Stimulated activated naive CD8-positive, alpha-beta T cell treated with anti-CD3 and anti-CD28 coated beads, Interleukin-15, Interleukin-2, amounts not matched to agents 100 U/mL and 50 U/mL, for 24 hours (primary cell): ENCODE data around the gene PTGDR2.

Experiments used
- ATAC-seq: fragments of 150-1000 bp; cut with Tn5 transposase; one replicate; pipeline ENCODE4 v1.10.0; 2021
- DNase-seq: peaks from one replicate; pipeline ENCODE4 v3.0.0; 2021

Gene PTGDR2

GRCh38 chr11:60858731-60859464 lies 3.1 kb upstream of the PTGDR2 start:
- peak; percentile 33 for ATAC-seq
- no peak for DNase-seq

DNA sequence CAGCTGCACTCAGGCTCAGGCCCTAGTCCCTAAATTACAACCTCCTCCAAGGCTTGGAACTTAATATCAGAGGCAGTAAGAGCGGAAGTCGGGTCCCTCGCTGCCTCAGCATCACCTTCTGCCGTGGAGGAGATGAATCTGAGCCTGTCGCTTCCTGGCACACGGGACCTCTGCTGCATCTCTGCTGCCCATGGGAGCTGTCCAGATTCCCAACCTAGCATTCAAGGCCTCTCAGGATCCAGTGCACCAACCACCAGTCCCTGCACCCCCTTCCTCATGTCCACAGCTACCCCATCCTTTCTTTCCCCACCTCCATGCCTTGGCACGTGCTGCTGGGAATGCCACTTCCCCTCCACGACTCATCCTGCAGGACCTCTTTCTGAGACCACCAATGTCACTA lies 2.5 kb upstream of the PTGDR2 start:
- no peak for ATAC-seq
- no peak for DNase-seq

- ATAC-seq = peak; percentile 49
- DNase-seq = no peak
Measured at GRCh38 chr11:60857378-60858232, 1.9 kb upstream of the PTGDR2 start.

DNA sequence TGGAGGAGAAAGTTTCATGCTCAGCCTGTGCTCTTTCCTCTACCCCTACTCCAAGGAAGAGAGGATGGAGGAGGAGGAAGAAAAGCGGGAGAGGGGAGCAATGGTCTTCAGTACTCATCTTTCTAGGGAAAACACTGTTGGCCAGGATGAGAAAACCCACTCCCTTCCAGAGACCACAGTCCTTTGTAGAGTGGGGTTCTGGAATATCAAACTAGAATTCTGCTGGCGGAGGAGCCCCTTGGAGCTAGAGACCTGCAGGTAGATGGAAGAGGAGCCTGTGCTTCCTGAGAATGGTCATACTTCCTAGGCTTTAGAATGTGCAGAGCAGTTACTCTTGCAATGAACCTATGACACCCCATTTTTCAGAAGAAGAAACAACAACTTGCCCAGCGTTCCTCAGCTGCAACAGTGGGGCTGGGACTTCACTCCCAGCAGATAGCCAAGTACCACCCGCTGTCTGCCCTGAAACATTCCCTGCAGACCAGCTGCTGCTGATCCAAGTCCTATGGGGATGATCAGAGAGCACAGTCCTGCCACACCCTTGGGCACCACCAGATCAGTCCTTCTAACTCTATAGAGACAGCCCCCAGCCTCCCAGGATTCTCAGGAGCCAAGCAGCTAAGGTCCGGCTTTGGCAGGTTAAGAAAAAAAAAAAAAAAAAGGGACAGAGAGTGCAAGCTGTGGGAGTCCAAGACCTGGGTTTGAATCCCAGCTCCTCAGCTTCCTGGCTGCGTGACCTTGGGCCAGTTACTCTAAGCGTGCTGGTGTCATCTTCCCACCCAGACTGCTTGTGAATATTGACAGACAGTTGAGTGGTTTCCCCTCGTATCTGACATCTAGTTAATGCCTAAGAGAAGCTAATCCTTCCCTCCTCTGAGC lies 664 bp downstream of the PTGDR2 start:
- ATAC-seq (no peak), DNase-seq (no peak)

DNA sequence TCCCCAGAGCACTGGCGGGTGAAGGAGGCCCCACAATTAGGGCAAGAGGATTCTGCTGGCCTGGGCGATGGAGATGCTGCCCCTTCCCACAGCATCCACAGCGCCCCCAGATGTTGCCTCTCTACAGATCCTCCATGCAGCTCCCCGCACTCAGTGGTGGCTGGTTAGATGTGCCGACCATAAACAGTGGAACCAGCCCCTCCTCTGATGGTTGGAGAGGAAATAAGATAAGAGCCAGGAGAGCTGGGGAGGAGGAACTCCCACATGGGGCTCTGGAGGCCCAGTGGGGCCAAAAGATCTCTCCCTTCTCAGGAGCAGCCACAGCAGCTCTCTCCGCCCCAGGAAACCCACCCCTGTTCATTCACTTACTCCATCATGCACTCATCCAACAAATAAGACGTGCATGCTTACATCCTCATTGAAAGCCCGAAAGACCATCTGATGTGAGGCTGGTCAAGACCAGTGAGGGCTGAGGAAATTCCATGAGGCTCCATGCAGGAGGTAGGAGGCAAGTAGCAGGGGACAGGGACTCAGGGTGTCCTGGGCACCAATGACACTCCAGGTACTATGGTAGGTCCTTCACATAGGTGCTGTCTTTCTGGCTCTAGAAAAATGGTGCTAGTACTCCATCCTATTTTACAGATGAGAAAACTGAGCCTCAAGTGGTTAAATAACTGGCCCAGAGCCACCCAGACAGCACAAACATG lies 1.5 kb downstream of the PTGDR2 start:
- DNase-seq (no peak), ATAC-seq (no peak)

DNA sequence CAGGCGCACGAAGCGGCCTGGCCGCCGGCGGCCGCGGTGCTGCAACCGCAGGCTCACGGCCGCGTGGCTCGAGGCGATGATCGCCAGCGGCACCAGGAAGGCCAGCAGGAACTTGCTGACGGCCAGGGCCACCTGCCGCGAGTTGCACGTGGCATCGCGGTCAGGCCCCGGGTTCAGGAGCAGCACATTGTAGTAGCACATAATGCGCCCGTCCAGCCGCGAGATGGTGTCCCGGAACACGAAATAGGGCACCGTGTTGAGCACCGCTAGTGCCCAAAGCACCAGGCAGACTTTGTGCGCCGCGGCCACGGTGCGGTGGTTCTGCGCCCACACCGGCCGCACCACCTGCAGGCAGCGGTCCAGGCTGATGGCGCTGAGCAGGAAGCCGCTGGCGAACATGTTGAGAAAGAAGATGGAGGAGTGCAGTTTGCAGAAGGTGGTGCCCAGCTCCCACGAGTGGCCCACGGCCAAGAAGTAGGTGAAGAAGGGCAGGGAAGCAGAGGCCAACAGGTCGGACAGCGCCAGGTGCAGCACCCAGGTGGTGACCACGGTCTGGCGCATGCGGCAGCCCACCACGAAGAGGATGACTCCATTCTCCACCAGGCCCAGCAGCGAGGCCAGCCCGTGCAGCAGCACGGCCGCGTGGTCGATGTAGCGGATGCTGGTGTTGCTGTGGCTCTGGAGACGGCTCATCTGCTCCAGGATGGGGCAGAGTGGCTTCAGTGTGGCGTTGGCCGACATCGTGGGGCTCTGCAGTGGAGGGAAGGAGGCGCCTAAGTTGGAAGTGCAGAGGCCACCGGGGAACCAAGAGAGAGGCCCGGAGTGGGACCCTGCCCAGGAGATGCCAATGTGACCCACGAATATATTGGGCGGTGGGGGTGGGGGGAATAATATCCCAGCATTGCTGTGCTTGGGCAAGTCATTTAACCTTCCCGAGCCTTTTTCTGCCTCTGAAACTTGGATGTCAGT lies 2.5 kb downstream of the PTGDR2 start:
- no peak for DNase-seq
- ATAC-seq = no peak

- ATAC-seq = no peak
- no peak for DNase-seq
Measured at GRCh38 chr11:60852117-60852981, 3.4 kb downstream of the PTGDR2 start.

- no peak for ATAC-seq
Measured at GRCh38 chr11:60851327-60852104, 4.2 kb downstream of the PTGDR2 start.

GRCh38 chr11:60849641-60850520 lies 5.9 kb downstream of the PTGDR2 start:
- ATAC-seq = no peak
- DNase-seq = no peak

More at GRCh38 chr11:60851327-60852104, 4.2 kb downstream of the PTGDR2 start:
- no peak for DNase-seq

GRCh38 chr11:60848714-60849151 lies 7.0 kb downstream of the PTGDR2 start:
- no peak for ATAC-seq

GRCh38 chr11:60847896-60848295 lies 7.9 kb downstream of the PTGDR2 start:
- DNase-seq = no peak
- ATAC-seq = no peak

More at GRCh38 chr11:60848714-60849151, 7.0 kb downstream of the PTGDR2 start:
- DNase-seq = no peak

DNA sequence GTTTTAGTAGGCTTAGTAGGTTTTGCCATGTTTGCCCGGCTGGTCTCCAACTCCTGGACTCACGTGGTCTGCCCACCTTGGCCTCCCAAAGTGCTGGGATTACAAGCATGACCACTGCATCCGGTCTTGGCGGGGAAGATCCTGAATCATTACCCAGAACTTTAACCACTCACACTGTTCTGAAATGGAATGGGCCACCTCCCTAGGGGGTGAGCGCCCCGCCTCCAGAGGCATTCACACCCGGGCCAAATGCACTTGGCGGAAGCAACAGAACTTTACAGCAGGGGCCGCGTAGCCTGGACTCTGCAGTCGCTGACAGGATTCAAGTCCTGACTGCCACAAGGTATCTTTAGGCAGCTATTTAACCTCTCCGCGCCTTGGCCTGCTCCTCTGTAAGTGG lies 8.5 kb downstream of the PTGDR2 start:
- ATAC-seq = no peak
- no peak for DNase-seq

DNA sequence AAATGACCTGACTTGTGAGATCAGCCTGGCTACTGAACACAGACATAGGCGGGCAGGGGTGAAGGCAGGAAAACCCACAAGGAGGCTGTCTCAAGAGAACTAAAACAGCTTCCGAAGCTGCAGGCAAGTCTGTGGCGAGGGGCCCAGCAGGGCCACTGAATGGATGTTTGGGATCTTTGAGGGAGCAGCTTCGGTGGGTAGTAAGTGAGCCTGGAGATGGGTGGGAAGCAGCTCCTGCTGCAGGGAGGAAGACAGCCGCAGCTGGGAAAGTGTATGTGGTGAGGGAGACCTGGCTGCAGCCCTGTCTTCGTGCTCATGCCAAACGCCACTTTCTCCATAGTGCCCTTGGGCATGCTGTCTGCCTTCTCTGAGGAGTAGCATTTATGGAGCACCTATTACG lies 10.4 kb downstream of the PTGDR2 start:
- ATAC-seq (no peak), DNase-seq (no peak)

DNA sequence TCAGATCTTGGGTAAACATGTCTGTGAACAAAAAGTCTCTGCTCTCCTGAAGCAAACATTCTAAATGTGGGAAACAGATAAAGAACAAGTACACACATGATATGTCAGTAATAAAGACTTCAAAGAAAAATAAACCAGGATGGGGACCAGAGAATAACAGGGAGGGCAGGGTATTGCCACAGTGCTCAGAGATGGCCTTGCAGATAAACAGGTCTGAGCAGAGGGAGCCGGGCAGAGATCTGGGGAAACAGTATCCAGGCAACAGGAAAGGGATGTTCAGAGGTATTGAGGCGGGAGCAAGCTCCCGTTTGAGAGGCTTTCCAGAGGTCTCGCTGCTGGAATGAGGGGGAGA lies 10.9 kb downstream of the PTGDR2 start:
- ATAC-seq (no peak), DNase-seq (no peak)

GRCh38 chr11:60844045-60844869 lies 11.5 kb downstream of the PTGDR2 start:
- DNase-seq (no peak), ATAC-seq (no peak)

DNA sequence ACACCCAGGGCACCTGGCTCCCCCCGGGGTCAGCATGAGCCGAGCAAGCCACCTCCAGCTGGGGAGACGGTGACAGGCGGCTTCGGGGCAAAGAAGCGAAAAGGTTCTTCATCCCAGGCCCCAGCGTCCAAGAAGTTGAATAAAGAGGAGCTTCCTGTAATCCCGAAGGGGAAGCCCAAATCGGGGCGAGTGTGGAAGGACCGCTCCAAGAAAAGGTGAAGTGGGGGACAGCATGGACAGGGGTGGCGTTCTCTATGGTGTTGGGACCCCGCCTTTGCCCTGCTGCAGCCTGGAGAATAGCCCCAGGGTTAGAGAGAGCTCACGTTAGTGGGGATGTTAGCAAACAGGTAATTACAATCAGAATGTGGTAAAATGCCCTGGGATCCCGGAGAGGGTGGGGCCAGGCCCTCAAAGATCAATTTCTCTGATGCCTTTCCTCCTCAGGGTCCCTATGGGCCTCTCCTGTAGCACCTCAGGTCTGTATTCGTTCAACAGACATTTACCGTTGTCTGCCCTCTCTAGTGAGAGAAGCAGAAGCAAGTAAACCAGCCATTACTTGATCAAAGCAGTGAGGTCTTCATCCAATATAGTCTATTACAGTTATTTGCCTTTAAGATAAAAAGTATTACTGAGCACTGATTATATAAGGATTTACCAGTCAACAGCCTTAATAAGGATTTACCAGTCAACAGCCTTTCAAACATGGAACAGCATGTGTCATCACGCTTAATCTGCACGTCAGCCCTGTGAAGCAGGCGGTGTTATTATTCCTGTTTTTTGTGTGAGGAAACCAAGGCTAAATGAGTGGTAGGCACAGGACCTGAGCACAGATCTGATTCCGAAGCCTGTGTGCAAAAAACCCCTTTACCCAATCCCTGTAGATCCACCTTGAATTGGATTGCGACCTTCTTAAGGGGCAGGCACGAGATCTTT lies 12.8 kb downstream of the PTGDR2 start:
- no peak for DNase-seq

More for the DNA sequence above, 12.8 kb downstream of the PTGDR2 start:
- no peak for ATAC-seq
